ENCODE data around the gene BACH2. TPM values are rescaled to one million over a fixed set of nuclear protein-coding genes. Genes with fewer than 3 reads are reported as not detected.

BACH2 gene
- total and polyA plus RNA-seq, 2 of the 4 experiments (the other 2 are of a cell fraction), result 1.3 to 1.4 TPM

DNA sequence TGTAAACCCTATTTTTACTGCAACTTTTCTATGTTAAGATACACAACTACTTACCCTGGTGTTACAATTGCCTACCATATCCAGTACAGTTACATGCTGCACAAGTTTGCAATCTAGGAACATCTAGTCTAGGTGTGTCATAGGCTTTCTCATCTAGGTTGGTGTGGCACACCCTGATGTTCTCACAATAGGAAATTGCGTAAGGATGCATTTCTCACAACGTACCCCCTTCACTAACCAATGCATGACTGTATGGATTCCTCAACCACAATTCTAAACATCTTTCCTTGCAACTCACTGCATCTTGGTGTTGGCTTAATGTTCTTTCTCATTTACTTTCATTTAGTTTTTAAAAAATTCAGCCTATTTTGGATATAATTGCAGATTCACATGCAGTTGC is 370.8 kb downstream of the BACH2 start:
- WGBS, 2 experiments (ENCODE audit: extremely low coverage in 2 of 2, insufficient read length in 1 of 2), result no CpG with 5 or more reads among the region's 2 CpGs
- Histone ChIP-seq H2BK15ac (ENCODE audit: low read depth, low read length) (no peak overlapping the region), H3K14ac (replicated peaks; ENCODE audit: low read depth, low read length) (no peak overlapping the region), H3K9me1 (ENCODE audit: insufficient read depth, low read length) (no peaks in the 10 kb centered on the region), H3K36me3 (ENCODE audit: control insufficient read depth, insufficient read depth, low read length) (no peaks in the 10 kb centered on the region), H4K91ac (ENCODE audit: insufficient read depth, low read depth, low read length) (no peak overlapping the region), H3K18ac (ENCODE audit: low read depth, low read length) (no peak overlapping the region), H3K4ac (ENCODE audit: low read depth, low read length) (no peak overlapping the region), H2BK5ac (ENCODE audit: low read depth, low read length, poor library complexity, severe bottlenecking) (no peak overlapping the region), H3K27ac (ENCODE audit: insufficient read depth, low read length) (no peak overlapping the region), H4K20me1 (ENCODE audit: insufficient read depth, low read length) (no peaks in the 10 kb centered on the region), H2AK9ac (replicated peaks; ENCODE audit: low read depth, low read length, poor library complexity) (no peak overlapping the region), H3K9me3 (ENCODE audit: control insufficient read depth, insufficient read depth, low read length) (no peaks in the 10 kb centered on the region), H3K9ac (ENCODE audit: low read depth, low read length) (no peak overlapping the region), H2BK20ac (ENCODE audit: low read depth, low read length) (no peak overlapping the region), H3K4me1 (ENCODE audit: control insufficient read depth, insufficient read depth, low read length) (no peaks in the 10 kb centered on the region; the same call in 1 of the 2 replicates), H3K56ac (ENCODE audit: extremely low read depth, insufficient read depth, low read length) (no peak overlapping the region), H3K4me2 (ENCODE audit: low read depth, low read length) (no peak overlapping the region), H3K27me3 (ENCODE audit: control insufficient read depth, insufficient read depth, low read length) (no peaks in the 10 kb centered on the region; the same call in 1 of the 2 replicates), H3K79me1 (ENCODE audit: low read depth in 1 of 2, low read length in 2 of 2) (no peaks in the 10 kb centered on the region), H2AK5ac (ENCODE audit: low read depth, low read length) (no peak overlapping the region), H4K5ac (ENCODE audit: low read depth, low read length) (no peak overlapping the region), H3K4me3 (ENCODE audit: insufficient read depth, low read depth, low read length) (no peak overlapping the region), H4K8ac (ENCODE audit: low read depth in 2 of 2, low read length in 2 of 2) (no peak overlapping the region), H2BK120ac (ENCODE audit: low read depth, low read length) (no peak overlapping the region), H2AFZ (replicated peaks; ENCODE audit: low read length, poor library complexity) (no peak overlapping the region), H3K23ac (ENCODE audit: low read depth, low read length) (no peak overlapping the region)
- intact Hi-C loops (cut with micrococcal nuclease), result no loop called here
- no TSS peak for BruUV-seq (replicated peaks)
- CTCF ChIA-PET, result no interaction called here
- no peak for ATAC-seq (ENCODE audit: low read depth)
- POLR2A ChIA-PET (ENCODE audit: unreplicated experiment), result no interaction called here
- peak; percentile 21 for DNase-seq
- in situ Hi-C loops (cut with MboI; ENCODE audit: low sequenced_read_pairs), result no loop called here
- dilution Hi-C loops (cut with HindIII; ENCODE audit: low sequenced_read_pairs, unreplicated experiment), result no loop called here
- TF ChIP-seq CEBPB (IDR thresholded peaks at IDR 0.05; ENCODE audit: low read depth, low read length) (peak; percentile 72), POLR2A (IDR thresholded peaks at IDR 0.05; ENCODE audit: low read depth, low read length) (no peak)
